HG03558 (cell line): ENCODE data around the gene NCAPG2.

Experiments
- ATAC-seq: cut with Tn5 transposase; IDR thresholded peaks from one replicate; pipeline ENCODE4 v1.9.1; 2021; ENCODE audit warnings: moderate number of reproducible peaks; ENCODE audit not compliant: unreplicated experiment; ENCODE audit errors: extremely low read depth

The NCAPG2 gene

DNA sequence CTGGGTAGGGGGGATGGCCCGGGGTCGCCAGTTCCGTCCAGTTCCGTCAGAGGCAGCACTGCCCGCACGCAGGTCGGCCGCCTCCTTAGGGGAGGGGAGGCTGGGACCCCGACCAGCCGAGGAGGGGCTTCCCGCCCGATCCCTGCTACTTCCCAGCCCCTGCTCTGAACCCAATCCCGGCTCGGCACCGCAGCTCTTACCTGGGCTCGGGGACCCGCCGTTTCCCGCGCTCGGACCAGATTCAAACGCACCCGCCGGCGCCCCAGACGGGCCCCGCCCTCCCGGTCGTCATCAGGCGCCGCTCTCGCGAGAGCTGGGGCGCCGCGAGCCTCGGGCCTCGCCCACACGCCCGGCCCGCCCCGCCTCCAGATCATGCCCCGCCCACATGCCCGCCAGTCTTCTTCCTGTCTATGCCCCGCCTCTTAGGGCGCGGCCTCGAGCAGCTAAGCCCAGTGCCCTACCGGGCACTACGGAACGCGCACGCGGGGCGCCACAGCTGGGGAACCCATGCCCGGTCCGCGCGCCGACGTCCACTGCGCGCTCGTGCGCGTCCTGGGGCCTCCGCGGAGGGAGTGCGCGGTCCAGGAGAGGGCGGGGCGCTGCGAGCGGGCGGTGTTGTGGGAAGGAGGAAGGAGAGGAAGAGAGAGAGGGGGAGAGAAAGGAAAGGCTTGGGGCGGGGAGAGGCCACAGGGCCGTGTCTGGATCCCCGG lies at the start of gene NCAPG2:
NCAPG2 (minus strand) TSS at position 281 of the 710 bp plus-strand sequence. CDS start 2,905 bp downstream, outside the sequence.
- ATAC-seq = peak; percentile 97

DNA sequence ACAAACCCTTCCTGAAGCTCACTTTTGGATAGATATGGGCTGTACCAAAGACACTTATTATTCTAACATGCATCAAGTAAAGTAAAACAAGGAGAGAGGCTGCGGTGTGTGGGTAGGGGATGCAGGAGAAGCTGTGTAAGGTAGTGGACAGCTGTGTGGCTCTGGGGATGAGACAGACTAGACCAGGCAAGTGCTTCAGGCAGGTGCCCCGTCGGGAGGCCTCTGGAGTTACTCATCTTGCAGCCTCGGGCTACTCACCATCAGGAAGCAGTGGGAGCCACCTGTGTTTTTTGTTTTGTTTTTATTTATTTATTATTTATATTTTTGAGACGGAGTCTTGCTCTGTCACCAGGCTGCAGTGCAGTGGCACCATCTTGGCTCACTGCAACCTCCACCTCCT lies 49.3 kb upstream of the NCAPG2 start:
- ATAC-seq = no peak

DNA sequence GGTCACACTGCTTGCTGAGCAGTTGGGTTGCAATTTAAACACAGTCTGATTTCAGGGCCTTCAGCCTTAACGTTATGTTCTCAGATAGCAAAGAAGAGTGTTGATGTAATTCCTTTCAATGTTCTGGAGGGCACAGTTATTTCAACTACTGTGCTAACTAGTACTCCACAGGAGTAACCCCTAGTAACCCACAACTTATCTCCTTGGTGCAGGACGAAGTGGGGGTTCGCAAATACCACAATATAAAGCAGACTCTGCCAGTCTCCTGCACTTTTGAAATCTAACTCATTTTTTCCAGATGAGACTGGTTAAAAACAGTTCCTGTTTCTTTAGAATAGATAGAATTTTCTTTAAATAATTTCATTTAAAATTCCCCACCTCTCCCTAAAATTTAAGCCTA lies 47.1 kb upstream of the NCAPG2 start:
- ATAC-seq = no peak

GRCh38 chr7:158751199-158751598 lies 46.6 kb upstream of the NCAPG2 start:
- ATAC-seq = no peak

DNA sequence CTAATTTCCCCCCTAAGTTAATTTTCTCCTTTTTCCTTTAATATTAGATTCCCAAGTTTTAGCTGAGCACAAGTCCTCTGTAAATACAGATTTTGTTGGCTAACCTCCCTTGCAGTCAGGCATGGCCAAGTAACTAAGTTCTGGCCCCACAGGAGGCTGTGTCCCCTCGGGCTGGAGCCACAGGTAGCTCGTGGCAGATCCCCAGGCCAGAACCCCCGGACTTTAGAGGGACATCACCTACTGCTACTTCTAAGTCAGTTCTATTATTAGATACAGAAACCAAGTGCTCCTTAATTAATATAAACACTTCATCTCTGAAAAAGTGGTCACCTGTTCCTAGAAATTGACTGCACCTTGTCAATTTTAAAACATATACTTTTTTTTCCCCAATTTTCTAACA lies 46.1 kb upstream of the NCAPG2 start:
- ATAC-seq = no peak

DNA sequence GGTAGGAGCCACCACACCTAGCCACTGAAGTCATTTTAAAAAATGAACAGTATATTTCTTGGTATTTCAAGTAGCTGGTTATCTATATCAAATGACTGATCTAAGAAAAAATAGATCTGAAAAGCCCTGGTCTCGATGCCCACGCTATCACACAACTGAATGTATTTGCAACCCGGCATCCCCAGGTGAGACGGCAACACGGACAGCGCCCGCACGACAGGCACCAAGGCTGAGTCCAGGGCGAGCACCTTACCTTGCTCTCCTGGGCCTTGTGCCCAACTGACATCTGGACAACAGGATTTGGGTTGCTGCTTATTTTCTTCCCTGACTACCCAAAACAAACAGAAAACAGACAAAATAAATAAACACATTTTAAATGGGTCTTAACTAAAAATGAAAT lies 44.8 kb upstream of the NCAPG2 start:
- ATAC-seq = no peak

DNA sequence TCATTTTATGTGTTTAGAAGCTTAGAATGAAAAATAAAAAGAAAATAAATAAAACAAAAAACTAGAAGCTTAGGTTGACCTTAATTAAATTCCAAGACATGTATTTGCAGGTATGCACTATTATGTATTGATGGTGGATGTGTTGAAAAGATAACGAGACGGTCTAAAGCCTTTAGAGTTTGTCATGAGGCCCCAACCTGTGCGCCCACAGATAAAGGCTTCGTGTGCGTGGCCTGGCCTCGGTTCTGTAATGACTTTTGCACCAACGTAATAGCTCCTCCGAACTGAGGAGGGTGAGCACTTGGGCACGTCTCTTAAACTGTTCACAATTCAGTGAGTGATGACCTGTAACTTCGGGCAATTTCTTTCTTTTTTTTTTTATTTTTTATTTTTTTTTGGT lies 43.7 kb upstream of the NCAPG2 start:
- ATAC-seq = no peak

DNA sequence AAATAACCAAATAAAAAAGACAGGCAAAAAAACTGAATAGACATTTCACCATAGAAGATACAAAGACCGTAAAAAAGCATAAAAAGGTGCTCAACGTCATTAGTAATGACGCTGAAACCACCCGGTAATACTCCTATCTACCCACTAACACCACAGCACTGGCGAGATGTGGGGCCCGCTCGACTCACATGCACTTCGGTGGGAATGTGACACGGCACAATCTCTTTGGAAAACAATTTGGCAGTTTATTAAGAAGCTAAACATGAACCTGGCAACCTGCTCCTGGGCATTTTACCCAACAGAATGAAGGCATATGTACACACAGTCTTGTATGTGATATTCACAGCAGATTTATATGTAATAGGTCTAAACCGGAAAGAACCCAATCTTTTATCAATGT lies 42.8 kb upstream of the NCAPG2 start:
- no peak for ATAC-seq

DNA sequence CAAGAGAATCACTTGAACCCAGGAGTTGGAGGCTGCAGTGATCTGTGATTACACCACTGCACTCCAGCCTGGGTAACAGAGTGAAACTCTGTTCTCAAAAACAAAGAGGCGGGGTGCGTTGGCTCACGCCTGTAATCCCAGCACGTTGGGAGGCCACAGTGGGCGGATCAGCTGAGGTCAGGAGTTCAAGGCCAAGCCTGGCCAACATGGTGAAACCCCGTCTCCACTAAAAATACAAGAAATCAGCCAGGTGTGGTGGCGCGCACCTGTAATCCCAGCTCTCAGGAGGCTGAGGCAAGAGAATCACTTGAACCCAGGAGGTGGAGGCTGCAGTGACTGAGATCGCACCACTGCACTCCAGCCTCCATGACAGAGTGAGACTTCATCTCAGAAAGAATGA lies 42.4 kb upstream of the NCAPG2 start:
- no peak for ATAC-seq

- no peak for ATAC-seq
Measured at GRCh38 chr7:158745057-158745715, 40.6 kb upstream of the NCAPG2 start.

GRCh38 chr7:158744070-158744469 lies 39.5 kb upstream of the NCAPG2 start:
- ATAC-seq = no peak

DNA sequence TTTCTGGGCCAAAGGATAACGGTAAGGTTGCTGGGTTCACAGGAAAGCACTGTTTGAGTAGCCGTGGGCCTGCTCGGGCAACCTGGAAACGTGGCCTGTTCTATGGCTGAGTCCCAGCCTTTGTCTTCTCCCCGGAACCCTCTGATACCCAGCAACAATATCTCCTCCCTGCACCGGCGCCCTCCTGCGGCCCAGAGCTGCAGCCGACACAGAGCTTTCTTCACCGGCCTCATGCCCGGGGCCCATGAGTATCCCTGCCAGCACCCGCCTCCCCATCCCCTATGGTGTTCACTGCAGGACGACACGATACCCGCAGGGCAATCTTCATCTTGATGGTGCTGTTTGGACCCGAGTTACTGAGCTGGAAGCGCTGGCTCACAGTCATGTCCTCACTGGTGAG lies 38.6 kb upstream of the NCAPG2 start:
- ATAC-seq = no peak

DNA sequence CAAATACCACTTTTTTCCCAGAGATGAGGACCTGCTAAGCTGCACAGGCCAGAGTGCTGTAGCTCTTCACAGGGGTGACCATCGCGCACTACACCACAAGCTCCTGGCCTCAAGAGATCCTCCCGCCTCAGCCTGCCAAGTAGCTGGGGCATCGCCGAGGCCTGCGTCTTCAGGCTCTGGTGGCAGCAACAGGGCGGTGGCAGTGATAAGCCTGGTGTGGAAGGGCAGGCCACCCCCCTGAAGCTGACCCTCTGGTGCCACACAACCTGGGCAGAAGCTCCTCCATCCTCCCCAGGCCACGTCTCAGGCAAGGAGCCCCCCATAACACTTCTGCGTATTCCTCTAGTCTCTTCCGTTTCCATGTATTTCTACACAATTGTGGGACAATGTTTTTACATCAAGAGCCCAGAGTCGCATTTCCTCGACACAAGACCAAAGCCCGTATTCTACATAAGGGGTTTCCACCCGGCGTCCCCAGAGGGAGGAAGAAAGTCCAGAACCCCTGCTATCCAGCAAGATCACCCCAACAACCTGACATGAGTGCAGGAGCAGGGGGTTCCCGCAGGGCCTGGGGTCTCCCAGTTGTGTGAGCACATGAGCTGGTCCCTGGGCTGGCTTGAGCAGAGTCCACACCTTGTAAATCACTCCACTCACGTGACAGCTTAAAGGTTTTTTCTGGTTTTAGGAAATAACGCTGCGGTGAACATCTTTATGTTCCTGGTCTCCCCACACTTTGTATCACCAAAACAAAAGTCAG lies 37.6 kb upstream of the NCAPG2 start:
- ATAC-seq = no peak

- ATAC-seq = no peak
Measured at GRCh38 chr7:158741294-158741666, 36.7 kb upstream of the NCAPG2 start.

GRCh38 chr7:158740657-158741293 lies 36.2 kb upstream of the NCAPG2 start:
- ATAC-seq = no peak

- ATAC-seq = no peak
Measured at GRCh38 chr7:158740013-158740656, 35.5 kb upstream of the NCAPG2 start.

GRCh38 chr7:158738841-158739240 lies 34.2 kb upstream of the NCAPG2 start:
- no peak for ATAC-seq

- ATAC-seq = no peak
Measured at GRCh38 chr7:158737064-158737695, 32.6 kb upstream of the NCAPG2 start.

GRCh38 chr7:158735935-158736334 lies 31.3 kb upstream of the NCAPG2 start:
- no peak for ATAC-seq

DNA sequence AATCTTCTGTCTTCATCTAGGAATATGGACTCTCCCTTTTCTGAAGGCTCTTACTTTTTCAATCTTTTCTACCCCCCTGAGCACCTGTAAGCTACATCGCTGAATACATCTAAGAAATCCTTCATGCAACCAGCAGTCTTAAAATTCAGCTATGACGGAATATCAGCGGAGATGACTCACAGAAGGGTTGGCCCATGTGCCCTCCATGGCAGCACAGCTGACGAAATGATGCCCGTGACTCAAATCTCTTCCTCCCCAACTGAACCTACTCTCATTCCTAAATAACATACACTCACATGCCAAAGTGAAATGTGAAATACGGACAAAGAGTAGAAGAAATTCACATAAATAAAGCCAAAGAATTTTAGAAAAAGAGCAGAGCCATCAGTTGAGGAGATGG lies 30.3 kb upstream of the NCAPG2 start:
- no peak for ATAC-seq
